H9 (cell line): Measurements from ENCODE around the gene HGS. TPM values are rescaled to one million over a fixed set of nuclear protein-coding genes. Genes with fewer than 3 reads are reported as not detected.
A peak's percentile ranks its signal among the peaks of the same experiment; 100 is the strongest.

Source experiments
- DNase-seq: peaks from one replicate; pipeline ENCODE4 v3.0.0-alpha.2; 2017
- H2AFZ ChIP-seq: one replicate; pipeline ENCODE4 v1.6.1; 2013; ENCODE audit warnings: mild to moderate bottlenecking, low read length, control low read depth, moderate library complexity
- H2AK5ac ChIP-seq: 2 replicates; pipeline ENCODE4 v1.6.1; 2013; ENCODE audit warnings: low read length, control low read depth, mixed read lengths; ENCODE audit not compliant: insufficient read length
- H2BK120ac ChIP-seq: one replicate; pipeline ENCODE4 v1.6.1; 2013; ENCODE audit warnings: low read depth, mild to moderate bottlenecking, low read length, control low read depth, inconsistent platforms; ENCODE audit not compliant: poor library complexity, severe bottlenecking
- H2BK12ac ChIP-seq: 2 replicates; pipeline ENCODE4 v1.6.1; 2013; ENCODE audit warnings: low read length, control low read depth, mixed read lengths, low read depth; ENCODE audit not compliant: insufficient read length
- H2BK15ac ChIP-seq: 2 replicates; pipeline ENCODE4 v1.6.1; 2013; ENCODE audit warnings: low read depth, low read length, control low read depth
- H2BK20ac ChIP-seq: one replicate; pipeline ENCODE4 v1.6.1; 2013; ENCODE audit warnings: low read depth, mild to moderate bottlenecking, low read length, control low read depth, inconsistent platforms; ENCODE audit not compliant: poor library complexity, severe bottlenecking
- H2BK5ac ChIP-seq: 2 replicates; pipeline ENCODE4 v1.6.1; 2013; ENCODE audit warnings: low read length, control low read depth, mixed read lengths; ENCODE audit not compliant: insufficient read length
- H3K14ac ChIP-seq: 2 replicates; pipeline ENCODE4 v1.6.1; 2013; ENCODE audit warnings: low read length, control low read depth; ENCODE audit not compliant: insufficient read depth
- H3K18ac ChIP-seq: 2 replicates; pipeline ENCODE4 v1.6.1; 2013; ENCODE audit warnings: low read depth, mild to moderate bottlenecking, mixed read lengths, low read length, control low read depth; ENCODE audit not compliant: insufficient read length
- H3K23ac ChIP-seq: 2 replicates; pipeline ENCODE4 v1.6.1; 2013; ENCODE audit warnings: low read length, control low read depth, mixed read lengths, low read depth; ENCODE audit not compliant: insufficient read length
- H3K23me2 ChIP-seq: 2 replicates; pipeline ENCODE4 v1.6.1; 2013; ENCODE audit warnings: low read depth, mild to moderate bottlenecking, mixed read lengths, low read length, control low read depth; ENCODE audit not compliant: insufficient read length, poor library complexity, severe bottlenecking
- H3K27ac ChIP-seq: 2 replicates; pipeline ENCODE4 v1.5.1; 2013; ENCODE audit warnings: low read length, control low read depth, mixed read lengths, low read depth; ENCODE audit not compliant: insufficient read length
- H3K27me3 ChIP-seq: 2 replicates; pipeline ENCODE4 v1.6.1; 2013; ENCODE audit warnings: low read length, control low read depth, inconsistent platforms; ENCODE audit not compliant: insufficient read depth
- H3K4ac ChIP-seq: 2 replicates; pipeline ENCODE4 v1.6.1; 2013; ENCODE audit warnings: low read depth, mild to moderate bottlenecking, control low read depth, inconsistent platforms, low read length, moderate library complexity
- H3K4me1 ChIP-seq: 2 replicates; pipeline ENCODE4 v1.6.1; 2013; ENCODE audit warnings: low read length, control low read depth, inconsistent platforms; ENCODE audit not compliant: insufficient read depth
- H3K4me2 ChIP-seq: 2 replicates; pipeline ENCODE4 v1.6.1; 2013; ENCODE audit warnings: low read length, control low read depth, mixed read lengths; ENCODE audit not compliant: insufficient read length, insufficient read depth
- H3K56ac ChIP-seq: 2 replicates; pipeline ENCODE4 v1.6.1; 2013; ENCODE audit warnings: low read depth, mild to moderate bottlenecking, mixed read lengths, low read length, control low read depth; ENCODE audit not compliant: insufficient read length
- H3K79me1 ChIP-seq: 2 replicates; pipeline ENCODE4 v1.6.1; 2013; ENCODE audit warnings: low read depth, mild to moderate bottlenecking, moderate library complexity, low read length, control low read depth, inconsistent platforms; ENCODE audit not compliant: insufficient read depth, poor library complexity, severe bottlenecking
- H3K79me2 ChIP-seq: 2 replicates; pipeline ENCODE4 v1.6.1; 2013; ENCODE audit warnings: low read length, control low read depth, inconsistent platforms; ENCODE audit not compliant: insufficient read depth
- H3K9ac ChIP-seq: 2 replicates; pipeline ENCODE4 v1.6.1; 2013; ENCODE audit warnings: low read length, control low read depth, mixed read lengths; ENCODE audit not compliant: insufficient read length; ENCODE audit errors: extremely low read depth
- H3K9me3 ChIP-seq: one replicate; pipeline ENCODE4 v1.6.1; 2013; ENCODE audit warnings: low read depth, low read length, inconsistent platforms; ENCODE audit not compliant: control insufficient read depth
- H3T11ph ChIP-seq: one replicate; pipeline ENCODE4 v1.6.1; 2013; ENCODE audit warnings: mild to moderate bottlenecking, low read length, control low read depth, inconsistent platforms
- H4K20me1 ChIP-seq: one replicate; pipeline ENCODE4 v1.6.1; 2013; ENCODE audit not compliant: control insufficient read depth, insufficient read length, insufficient read depth
- H4K5ac ChIP-seq: 2 replicates; pipeline ENCODE4 v1.6.1; 2013; ENCODE audit warnings: low read depth, mild to moderate bottlenecking, mixed read lengths, low read length, control low read depth; ENCODE audit not compliant: insufficient read length
- H4K8ac ChIP-seq: replicated peaks from 2 replicates; pipeline ENCODE4 v1.6.1; 2013; ENCODE audit warnings: low read length, control low read depth, mixed read lengths, low read depth; ENCODE audit not compliant: insufficient read length
- H4K91ac ChIP-seq: 2 replicates; pipeline ENCODE4 v1.6.1; 2013; ENCODE audit warnings: low read depth, mild to moderate bottlenecking, moderate library complexity, mixed read lengths, low read length, control low read depth; ENCODE audit not compliant: insufficient read length
- H3K27ac Mint-ChIP-seq, 3 experiments: 2 replicates in 2 of 3; 3 replicates in 1 of 3; pipeline ENCODE4 v1.8.0; 2020 to 2021; ENCODE audit warnings: mixed read lengths in 3 of 3, mild to moderate bottlenecking in 1 of 3, moderate library complexity in 1 of 3
- H3K27me3 Mint-ChIP-seq: 2 replicates; pipeline ENCODE4 v1.8.0; 2021; ENCODE audit warnings: low read depth, mild to moderate bottlenecking, moderate library complexity, mixed read lengths
- H3K36me3 Mint-ChIP-seq, 3 experiments: 2 replicates in 2 of 3; 3 replicates in 1 of 3; pipeline ENCODE4 v1.8.0; 2020 to 2021; ENCODE audit warnings: low read depth in 3 of 3, mixed read lengths in 3 of 3; ENCODE audit not compliant: insufficient read depth in 1 of 3
- H3K4me1 Mint-ChIP-seq, 2 experiments: 2 replicates each; pipeline ENCODE4 v1.8.0; 2020; ENCODE audit warnings: mixed read lengths in 2 of 2
- H3K4me3 Mint-ChIP-seq, 2 experiments: 2 replicates in 1 of 2; 3 replicates in 1 of 2; pipeline ENCODE4 v1.8.0; 2020 to 2021; ENCODE audit warnings: mild to moderate bottlenecking in 2 of 2, mixed read lengths in 2 of 2, moderate library complexity in 1 of 2
- H3K9me3 Mint-ChIP-seq, 2 experiments: 2 replicates in 1 of 2; 3 replicates in 1 of 2; pipeline ENCODE4 v1.8.0; 2020; ENCODE audit warnings: mild to moderate bottlenecking in 2 of 2, mixed read lengths in 2 of 2, moderate library complexity in 1 of 2
- CTCF ChIP-seq: fragments of 200-600 bp; sonication (generic); conservative IDR thresholded peaks from 3 replicates; pipeline ENCODE4 v1.8.0; 2021; ENCODE audit warnings: antibody characterized with exemption, mild to moderate bottlenecking
- WGBS: extraction: QIAGEN DNeasy Blood & Tissue Kit; methylation state at CpG from one replicate; pipeline ENCODE4 v1.1.7; 2013; ENCODE audit warnings: missing lambda C conversion rate, low lambda C conversion rate, mixed read lengths; ENCODE audit not compliant: insufficient read length; ENCODE audit errors: extremely low coverage; 5-methylcytosine and 5-hydroxymethylcytosine counted together
- total RNA-seq: library from RNA; stranded (reverse); gene quantifications from 2 replicates; pipeline ENCODE4 v1.2.1, GENCODE V29; 2021

Gene HGS
- total RNA-seq, 1 experiment from 2014 or later: 106 TPM

- Histone ChIP-seq H3K4me1 (no peaks in the 10 kb centered on the region), H2BK20ac (no peak overlapping the region), H3K18ac (no peak overlapping the region), H3K27ac (no peak overlapping the region), H3K23ac (no peak overlapping the region), H3K9me3 (no peaks in the 10 kb centered on the region), H3K4me2 (no peak overlapping the region), H3K56ac (no peak overlapping the region), H3T11ph (no peak overlapping the region), H2BK12ac (no peak overlapping the region), H4K5ac (no peak overlapping the region), H3K9ac (no peak overlapping the region), H3K27me3 (no peaks in the 10 kb centered on the region), H2AFZ (no peak overlapping the region), H4K8ac (no peak overlapping the region), H3K14ac (no peak overlapping the region), H4K20me1 (no peaks in the 10 kb centered on the region), H3K79me1 (peaks cover 2% of the 10 kb centered on the region), H2BK120ac (no peak overlapping the region), H2BK5ac (no peak overlapping the region), H2AK5ac (no peak overlapping the region), H3K4ac (no peak overlapping the region), H3K23me2 (peaks cover 4% of the 10 kb centered on the region), H4K91ac (no peak overlapping the region), H3K79me2 (no peaks in the 10 kb centered on the region; the same call in 1 of the 2 replicates), H2BK15ac (no peak overlapping the region)
- TF ChIP-seq CTCF: no peak
- DNase-seq: no peak
- Mint-ChIP-seq H3K4me3 (peak overlapping the region in 1 of 2 experiments; percentile 38; a peak in 1 of 5 replicates), H3K27ac (peak overlapping the region; percentile 48 to 84 (median 75); a peak in 1 of 7 replicates), H3K27me3 (no peaks in the 10 kb centered on the region; the same call in 1 of the 2 replicates), H3K4me1 (peaks cover 4 to 11% of the 10 kb centered on the region in 2 experiments), H3K9me3 (no peaks in the 10 kb centered on the region), H3K36me3 (peaks cover 24 to 71% (median 50%) of the 10 kb centered on the region in 3 experiments; a peak in 6 of 7 replicates)
- no CpG with 5 or more reads among the region's 25 CpGs for WGBS
Observed at GRCh38 chr17:81697261-81698044, 13.6 kb downstream of the HGS start.
